A549 (cell line): ENCODE data around the gene RASSF4. TPM values are rescaled to one million over a fixed set of nuclear protein-coding genes. Genes with fewer than 3 reads are reported as not detected.

ENCODE experiments used
- ATAC-seq, 2 experiments: fragments of 200-7000 bp in 1 of 2; fragments of >200 bp in 1 of 2; cut with Nextera tagmentation in 1 of 2; cut with Tn5 transposase in 1 of 2; 3 replicates each; pipeline versions ENCODE4 v1.8.0 to v1.9.1; 2018 to 2020; ENCODE audit warnings: mild to moderate bottlenecking in 1 of 2, moderate library complexity in 1 of 2
- CTCF ChIA-PET: fragments of 300-600 bp; sonication (Branson Sonifier 250); formaldehyde crosslinking; extraction: SDS; loops from one replicate; lab custom pipeline; 2021; ENCODE audit warnings: antibody characterized with exemption, inconsistent platforms; lab: Yijun Ruan, JAX
- POLR2A ChIA-PET: fragments of 350-600 bp; formaldehyde crosslinking; extraction: SDS; loops from one replicate; lab custom pipeline; 2021; ENCODE audit warnings: antibody characterized with exemption, inconsistent platforms; lab: Yijun Ruan, JAX
- DNase-seq, 2 experiments: peaks; one replicate each; pipeline versions ENCODE4 v3.0.0 to v3.0.0-alpha.2; 2011 to 2016; ENCODE audit warnings: low read depth in 1 of 2, low spot score in 1 of 2
- FAIRE-seq: peaks from 2 replicates; lab custom pipeline; 2011; peaks lifted over from hg19 to GRCh38; lab: Jason Lieb, UNC
- H3K27ac ChIP-seq, 2 experiments: fragments of >200 bp; sonication (Bioruptor Twin); formaldehyde crosslinking; 3 replicates each; pipeline ENCODE4 v1.5.1; 2016 to 2017
- H3K4me1 ChIP-seq: fragments of >200 bp; sonication (Bioruptor Twin); formaldehyde crosslinking; 3 replicates; pipeline ENCODE4 v1.6.1; 2016
- H3K4me2 ChIP-seq: fragments of >200 bp; sonication (Bioruptor Twin); formaldehyde crosslinking; 3 replicates; pipeline ENCODE4 v1.6.1; 2016
- H3K4me3 ChIP-seq: fragments of >200 bp; sonication (Bioruptor Twin); formaldehyde crosslinking; 3 replicates; pipeline ENCODE4 v1.5.1; 2016
- H3K9me3 ChIP-seq: fragments of >200 bp; sonication (Bioruptor Twin); formaldehyde crosslinking; 3 replicates; pipeline ENCODE4 v1.6.1; 2016
- CEBPB ChIP-seq, 2 experiments: fragments of >200 bp in 1 of 2; sonication (Bioruptor Twin) in 1 of 2; formaldehyde crosslinking in 1 of 2; IDR thresholded peaks; 2 replicates each; pipeline ENCODE4 v1.6.1; 2012 to 2016
- E2F6 ChIP-seq: IDR thresholded peaks from 2 replicates; pipeline ENCODE4 v1.6.1; 2012; ENCODE audit warnings: low read depth, borderline replicate concordance
- EHF ChIP-seq: fragments of 250-450 bp; sonication (Bioruptor Pico); IDR thresholded peaks from 2 replicates; pipeline ENCODE4 v1.5.0; 2020; ENCODE audit warnings: mild to moderate bottlenecking
- ESRRA ChIP-seq: fragments of 150-350 bp; IDR thresholded peaks from 2 replicates; pipeline ENCODE4 v1.6.1; 2014; ENCODE audit warnings: mild to moderate bottlenecking, low read length, borderline replicate concordance
- HES2 ChIP-seq: fragments of >200 bp; sonication (Bioruptor Twin); formaldehyde crosslinking; IDR thresholded peaks from 2 replicates; pipeline ENCODE4 v1.6.1; 2016
- HEYL ChIP-seq: fragments of 250-450 bp; sonication (Bioruptor Pico); IDR thresholded peaks from 2 replicates; pipeline ENCODE4 v1.8.0; 2021; ENCODE audit warnings: mild to moderate bottlenecking, moderate library complexity
- HOXB13 ChIP-seq: fragments of 250-450 bp; sonication (Bioruptor Pico); IDR thresholded peaks from 2 replicates; pipeline ENCODE4 v1.5.0; 2020; ENCODE audit warnings: low read depth, mild to moderate bottlenecking, moderate library complexity
- HOXB5 ChIP-seq: fragments of 250-450 bp; sonication (Bioruptor Pico); IDR thresholded peaks from 2 replicates; pipeline ENCODE4 v1.5.0; 2020; ENCODE audit warnings: mild to moderate bottlenecking, moderate library complexity
- KDM5A ChIP-seq: fragments of 200-600 bp; sonication (generic); IDR thresholded peaks from 2 replicates; pipeline ENCODE4 v1.6.1; 2016; ENCODE audit warnings: antibody characterized with exemption, mild to moderate bottlenecking
- MAFK ChIP-seq: fragments of 450-650 bp; IDR thresholded peaks from 2 replicates; pipeline ENCODE4 v1.6.1; 2014; ENCODE audit not compliant: partially characterized antibody
- NR3C1 ChIP-seq: fragments of >200 bp; sonication (Bioruptor Twin); formaldehyde crosslinking; IDR thresholded peaks from 3 replicates; pipeline ENCODE4 v1.6.1; 2017
- PHF8 ChIP-seq: fragments of 200-600 bp; sonication (generic); IDR thresholded peaks from 2 replicates; pipeline ENCODE4 v1.6.1; 2016; ENCODE audit warnings: low read depth, mild to moderate bottlenecking, antibody characterized with exemption, moderate library complexity, borderline replicate concordance
- POLR2A ChIP-seq: IDR thresholded peaks from 2 replicates; pipeline ENCODE4 v1.6.1; 2012; ENCODE audit warnings: mild to moderate bottlenecking, low read length
- SREBF2 ChIP-seq: fragments of 450-650 bp; IDR thresholded peaks from 2 replicates; pipeline ENCODE4 v1.6.1; 2014; ENCODE audit warnings: mild to moderate bottlenecking, moderate library complexity
- TFCP2L1 ChIP-seq: fragments of 250-450 bp; sonication (Bioruptor Pico); IDR thresholded peaks from 2 replicates; pipeline ENCODE4 v1.5.0; 2021; ENCODE audit warnings: mild to moderate bottlenecking
- ZC3H11A ChIP-seq: fragments of 450-650 bp; IDR thresholded peaks from 2 replicates; pipeline ENCODE4 v1.6.1; 2014; ENCODE audit warnings: antibody characterized with exemption, mild to moderate bottlenecking
- ZNF302 ChIP-seq: fragments of 250-450 bp; sonication (Bioruptor Pico); IDR thresholded peaks from 2 replicates; pipeline ENCODE4 v1.9.0; 2021; ENCODE audit warnings: inconsistent platforms, mild to moderate bottlenecking, moderate library complexity
- WGBS: methylation state at CpG from one replicate; pipeline ENCODE4 v1.1.6; 2017; ENCODE audit errors: missing lambda C conversion rate; 5-methylcytosine and 5-hydroxymethylcytosine counted together
- polyA plus RNA-seq, 4 experiments: library from polyadenylated mRNA; depleted of rRNA in 3 of 4; stranded (reverse); fragments of >200 nt; fragmentation: RNase III in 1 of 4; extraction: RNeasy Plus Mini Kit Qiagen cat#74134 plus additional on column Dnase treatment in 1 of 4; gene quantifications; 2 replicates in 3 of 4; 3 replicates in 1 of 4; pipeline ENCODE4 v1.2.3, GENCODE V29; 2011 to 2017

The RASSF4 gene
- polyA plus RNA-seq, 2 of the 4 experiments (the other 2 are of a cell fraction) = 1.9 to 2.2 TPM

- TF ChIP-seq NR3C1 = no peak
Observed at GRCh38 chr10:44928462-44928861, 31.1 kb upstream of the RASSF4 start (continued).

GRCh38 chr10:44929356-44930255 is 30.0 kb upstream of the RASSF4 start:
- ChIA-PET POLR2A (no interaction called here), CTCF (interaction anchor here (1.0 to 1.8 kb wide), 3 partner anchors 10 to 60 kb away, joined by 3 to 5 read pairs (median 5); no protein-coding TSS in a partner anchor)
- FAIRE-seq = no peak
- H3K27ac ChIP-seq = no peak overlapping the region
- no peaks in the 10 kb centered on the region for H3K4me1 ChIP-seq
- H3K9me3 ChIP-seq = no peaks in the 10 kb centered on the region
- WGBS = 10% methylated on average over 6 of the region's 8 CpGs
- H3K4me3 ChIP-seq = no peak overlapping the region
- no peak for ATAC-seq
- no peak overlapping the region for H3K4me2 ChIP-seq
- DNase-seq = no peak
- no peak for TF ChIP-seq PHF8
- TF ChIP-seq CEBPB (IDR thresholded peaks at IDR 0.05) = no peak
- TF ChIP-seq POLR2A = no peak

GRCh38 chr10:44930904-44931620 is 28.5 kb upstream of the RASSF4 start:
- no peak overlapping the region for H3K4me3 ChIP-seq
- no peaks in the 10 kb centered on the region for H3K9me3 ChIP-seq
- WGBS = 31% methylated on average over 4 of the region's 4 CpGs
- FAIRE-seq (no peak), ATAC-seq (no peak), DNase-seq (no peak)
- H3K27ac ChIP-seq = no peak overlapping the region
- H3K4me1 ChIP-seq = no peaks in the 10 kb centered on the region
- no peak overlapping the region for H3K4me2 ChIP-seq
- ChIA-PET CTCF (interaction anchor here (1.0 to 4.4 kb wide), 9 partner anchors 9 to 63 kb away, joined by 3 to 69 read pairs (median 14); partner anchors contain the start of gene DEPP1), POLR2A (no interaction called here)
- TF ChIP-seq POLR2A (no peak), HOXB13 (CRISPR knock-in tag) (no peak), KDM5A (no peak), ZNF302 (CRISPR knock-in tag) (no peak), E2F6 (no peak), ESRRA (no peak), MAFK (no peak), HOXB5 (CRISPR knock-in tag) (no peak), SREBF2 (no peak), TFCP2L1 (CRISPR knock-in tag) (no peak), HES2 (no peak)

- ChIA-PET CTCF (interaction anchor here (0.6 to 4.4 kb wide), 26 partner anchors 7 to 1282 kb away, joined by 3 to 69 read pairs (median 6); partner anchors contain the start of genes DEPP1 and TMEM72), POLR2A (no interaction called here)
- FAIRE-seq = no peak
Observed at GRCh38 chr10:44931621-44932516, 27.7 kb upstream of the RASSF4 start.

More at GRCh38 chr10:44931621-44932516, 27.7 kb upstream of the RASSF4 start:
- H3K27ac ChIP-seq = no peak overlapping the region
- WGBS = 35% methylated on average over 6 of the region's 10 CpGs
- no peak overlapping the region for H3K4me2 ChIP-seq
- H3K9me3 ChIP-seq = no peaks in the 10 kb centered on the region
- no peak overlapping the region for H3K4me3 ChIP-seq
- no peaks in the 10 kb centered on the region for H3K4me1 ChIP-seq
- DNase-seq (no peak), ATAC-seq (no peak; a peak in 1 of 6 replicates)
- TF ChIP-seq ZC3H11A (no peak), HEYL (CRISPR knock-in tag) (no peak), EHF (no peak)
